K562 (cell line): Measurements from ENCODE around the gene EPN2. TPM values are rescaled to one million over a fixed set of nuclear protein-coding genes. Genes with fewer than 3 reads are reported as not detected.
A peak's percentile ranks its signal among the peaks of the same experiment; 100 is the strongest.

Experiments used
- BRD4 ChIP-seq: fragments of 200-600 bp; sonication (generic); IDR thresholded peaks from 2 replicates; pipeline ENCODE4 v1.6.1; 2017; ENCODE audit warnings: inconsistent platforms
- REST ChIP-seq, 2 experiments: fragments of 450-650 bp; formaldehyde crosslinking in 1 of 2; IDR thresholded peaks; 2 replicates each; pipeline versions ENCODE4 v1.4.0 to v1.6.1; 2014 to 2020; ENCODE audit warnings: mild to moderate bottlenecking in 2 of 2, borderline replicate concordance in 1 of 2, low read depth in 1 of 2
- ZNF175 ChIP-seq: fragments of 200-800 bp; sonication (Bioruptor generic); IDR thresholded peaks from 2 replicates; pipeline ENCODE4 v1.6.1; 2016; ENCODE audit warnings: low read depth, mild to moderate bottlenecking, missing genetic modification characterization, missing compliant biosample characterization
- polyA plus RNA-seq, 8 experiments: library from polyadenylated mRNA; depleted of rRNA in 4 of 8; stranded (reverse) in 5 of 8; unstranded in 3 of 8; fragments of >200 nt; fragmentation: Nextera tagmentation in 2 of 8; fragmentation: Illumina TruSeq in 1 of 8; extraction: Ambion mirVana in 2 of 8; extraction: Trizol in 1 of 8; gene quantifications; 2 replicates each; pipeline versions ENCODE4 v1.2.1 to v1.2.3, GENCODE V29; 2011 to 2014; ENCODE audit warnings: inconsistent platforms in 1 of 8, missing spikeins in 1 of 8
- total RNA-seq, 7 experiments: library from RNA; depleted of rRNA in 6 of 7; stranded (reverse); fragments of >200 nt in 6 of 7; fragmentation: Illumina TruSeq in 2 of 7; extraction: Trizol in 2 of 7; gene quantifications; 2 replicates each; pipeline versions ENCODE4 v1.2.1 to v1.2.3, GENCODE V29; 2011 to 2021; ENCODE audit warnings: low replicate concordance in 1 of 7

The EPN2 gene
- total and polyA plus RNA-seq, 9 of the 15 experiments (the other 6 are each of a cell fraction or from before 2014, with no cell fraction given), result 1.0 to 12.9 (median 8.9) TPM

- TF ChIP-seq REST (IDR thresholded peaks at IDR 0.05; ENCODE audit: borderline replicate concordance) (peak; percentile 50; the same call in 1 of the 2 replicates), REST (CRISPR knock-in tag; IDR thresholded peaks at IDR 0.05; ENCODE audit: low read depth) (no peak), ZNF175 (no peak), BRD4 (no peak)
- TF ChIP-seq, all 486 proteins: peak for 5
Measured at GRCh38 chr17:19338031-19338990, 101.1 kb downstream of the EPN2 start (continued).
